Measurements from ENCODE around the gene TANK. TPM values are rescaled to one million over a fixed set of nuclear protein-coding genes. Genes with fewer than 3 reads are reported as not detected.

Gene TANK
- total and polyA plus RNA-seq, 2 of the 13 experiments (the other 11 are each of a cell fraction or from before 2014, with no cell fraction given): 66.9 to 96.1 TPM

GRCh38 chr2:161238560-161239325 lies 78.5 kb downstream of the TANK start (continued):
- TF ChIP-seq ZHX2 (IDR thresholded peaks at IDR 0.05; ENCODE audit: low read depth) (peak; percentile 15; the same call in 1 of the 2 replicates), ZHX2 (CRISPR knock-in tag; IDR thresholded peaks at IDR 0.05; ENCODE audit: borderline replicate concordance) (no peak), ZGPAT (CRISPR knock-in tag; IDR thresholded peaks at IDR 0.05) (no peak), ZSCAN5A (CRISPR knock-in tag; IDR thresholded peaks at IDR 0.05; ENCODE audit: borderline replicate concordance) (0 out of 2 replicates have a peak, but pooled peaks have one; percentile 42), HBP1 (CRISPR knock-in tag; IDR thresholded peaks at IDR 0.05; ENCODE audit: low read depth) (0 out of 2 replicates have a peak, but pooled peaks have one; percentile 49), ZNF687 (CRISPR knock-in tag; IDR thresholded peaks at IDR 0.05) (peak; percentile 82), ZNF563 (CRISPR knock-in tag; IDR thresholded peaks at IDR 0.05) (no peak; the same call in 1 of the 2 replicates), ZSCAN31 (CRISPR knock-in tag; IDR thresholded peaks at IDR 0.05; ENCODE audit: low read depth) (peak; percentile 40; the same call in 1 of the 2 replicates), ZNF256 (CRISPR knock-in tag; conservative IDR thresholded peaks at IDR 0.05) (no peak), GLMP (CRISPR knock-in tag; IDR thresholded peaks at IDR 0.05; ENCODE audit: borderline replicate concordance) (no peak), ZNF781 (CRISPR knock-in tag; IDR thresholded peaks at IDR 0.05; ENCODE audit: borderline replicate concordance, not compliant biosample characterization) (peak; percentile 38)

Data from HepG2 (cell line).